Globus pallidus (tissue), 1 donor: ENCODE measurements around the gene CAPZB.

Source experiments
- DNase-seq: peaks from one replicate; pipeline ENCODE4 v3.0.0-alpha.2; 2015; ENCODE audit warnings: low spot score

CAPZB gene

GRCh38 chr1:19385221-19385620 lies 100.1 kb downstream of the CAPZB start:
- no peak for DNase-seq

- DNase-seq: no peak
Observed at GRCh38 chr1:19384772-19385187, 100.6 kb downstream of the CAPZB start.

GRCh38 chr1:19384113-19384512 lies 101.2 kb downstream of the CAPZB start:
- DNase-seq: no peak

GRCh38 chr1:19382222-19382621 lies 103.1 kb downstream of the CAPZB start:
- no peak for DNase-seq

GRCh38 chr1:19381261-19381660 lies 104.1 kb downstream of the CAPZB start:
- DNase-seq: peak; percentile 78

GRCh38 chr1:19377812-19378718 lies 107.3 kb downstream of the CAPZB start:
- DNase-seq: no peak

GRCh38 chr1:19376428-19377372 lies 108.6 kb downstream of the CAPZB start:
- no peak for DNase-seq

GRCh38 chr1:19375631-19376400 lies 109.5 kb downstream of the CAPZB start:
- no peak for DNase-seq

GRCh38 chr1:19374926-19375325 lies 110.4 kb downstream of the CAPZB start:
- no peak for DNase-seq

- no peak for DNase-seq
Observed at GRCh38 chr1:19374083-19374801, 111.1 kb downstream of the CAPZB start.

- no peak for DNase-seq
Observed at GRCh38 chr1:19373211-19374082, 111.9 kb downstream of the CAPZB start.

- DNase-seq: no peak
Observed at GRCh38 chr1:19372602-19373001, 112.7 kb downstream of the CAPZB start.

- DNase-seq: no peak
Observed at GRCh38 chr1:19372136-19372514, 113.2 kb downstream of the CAPZB start.

- no peak for DNase-seq
Observed at GRCh38 chr1:19371226-19372135, 113.9 kb downstream of the CAPZB start.

- DNase-seq: no peak
Observed at GRCh38 chr1:19370453-19371170, 114.7 kb downstream of the CAPZB start.

GRCh38 chr1:19369396-19370090 lies 115.8 kb downstream of the CAPZB start:
- DNase-seq: no peak

GRCh38 chr1:19368964-19369363 lies 116.4 kb downstream of the CAPZB start:
- no peak for DNase-seq

- no peak for DNase-seq
Observed at GRCh38 chr1:19368050-19368449, 117.3 kb downstream of the CAPZB start.
